GM18519 (cell line): Measurements from ENCODE around the gene NHERF2.

ENCODE experiments used
- ATAC-seq: cut with Tn5 transposase; IDR thresholded peaks from one replicate; pipeline ENCODE4 v1.9.1; 2021; ENCODE audit warnings: mild to moderate bottlenecking, moderate library complexity; ENCODE audit not compliant: unreplicated experiment, low FRiP score

The NHERF2 gene

DNA sequence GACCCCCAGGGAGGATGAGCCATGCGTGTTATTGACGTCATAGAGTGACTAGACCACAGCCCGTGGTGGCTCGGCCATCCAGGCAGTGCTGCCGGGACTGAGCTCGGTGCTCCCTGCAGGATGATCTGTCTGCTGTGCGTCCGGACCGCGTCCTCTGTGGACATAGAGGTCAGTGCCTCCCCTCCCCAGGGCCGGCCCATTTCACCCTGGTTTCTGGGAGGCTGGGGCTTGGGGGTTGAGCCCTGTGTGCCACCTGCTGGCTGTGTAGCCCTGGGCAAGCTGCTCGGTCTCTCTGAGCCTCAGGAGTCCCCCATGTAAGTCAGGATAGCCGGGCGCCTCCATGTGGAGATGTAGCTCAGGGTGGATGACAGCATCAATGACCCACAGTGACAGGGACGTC, 29.4 kb downstream of the NHERF2 start:
- ATAC-seq = no peak

DNA sequence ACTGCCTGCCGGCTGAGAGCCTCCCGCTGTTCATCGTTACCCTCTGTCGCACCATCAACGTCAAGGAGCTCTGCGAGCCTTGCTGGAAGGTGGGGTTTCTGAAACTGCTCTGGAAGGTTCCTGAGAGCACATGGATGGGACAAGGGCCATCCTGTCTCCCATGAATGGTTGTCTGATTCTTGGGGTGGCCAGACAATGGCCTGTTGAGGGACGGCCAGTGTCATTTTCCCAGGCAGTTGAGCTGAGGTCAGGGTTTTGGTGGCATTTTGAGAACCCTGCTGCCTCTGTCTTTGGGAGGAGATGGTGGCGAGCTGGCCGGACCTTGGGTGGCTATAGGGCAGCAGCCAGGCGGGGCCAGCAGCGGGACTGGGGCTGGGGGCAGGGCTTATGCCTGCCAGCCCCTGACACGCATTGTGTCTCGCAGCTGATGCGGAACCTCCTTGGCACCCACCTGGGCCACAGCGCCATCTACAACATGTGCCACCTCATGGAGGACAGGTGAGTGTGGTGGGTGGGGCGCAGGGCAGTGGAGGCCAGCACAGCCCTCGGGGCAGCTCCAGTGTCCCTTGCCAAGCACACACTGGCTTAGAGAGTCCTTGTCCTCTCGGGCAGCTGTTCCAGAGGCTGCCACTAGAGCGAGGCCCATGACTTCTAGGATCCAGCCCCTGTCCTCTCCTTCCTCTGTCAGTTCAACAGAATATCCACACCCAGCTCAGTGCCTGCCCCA, 30.1 kb downstream of the NHERF2 start:
- no peak for ATAC-seq

DNA sequence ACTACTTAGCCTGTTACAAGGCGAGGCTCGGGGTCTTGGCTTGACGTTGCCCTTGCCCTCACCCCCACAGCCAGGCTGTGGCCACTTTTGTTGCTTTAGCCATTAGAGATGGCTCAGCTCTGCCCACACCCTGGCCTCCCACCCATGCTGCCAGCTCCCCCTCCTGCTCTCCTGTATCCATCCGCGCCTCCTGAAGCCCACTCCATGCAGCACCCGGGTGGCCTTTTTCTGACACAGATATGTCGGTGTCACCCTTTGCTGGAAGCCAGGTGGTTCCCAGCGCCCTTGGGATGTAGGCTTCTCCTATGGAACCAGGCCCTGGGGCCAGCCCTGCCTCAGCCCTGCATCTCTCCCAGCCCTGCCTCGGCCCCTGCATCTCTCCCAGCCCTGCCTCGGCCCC, 30.7 kb downstream of the NHERF2 start:
- no peak for ATAC-seq

DNA sequence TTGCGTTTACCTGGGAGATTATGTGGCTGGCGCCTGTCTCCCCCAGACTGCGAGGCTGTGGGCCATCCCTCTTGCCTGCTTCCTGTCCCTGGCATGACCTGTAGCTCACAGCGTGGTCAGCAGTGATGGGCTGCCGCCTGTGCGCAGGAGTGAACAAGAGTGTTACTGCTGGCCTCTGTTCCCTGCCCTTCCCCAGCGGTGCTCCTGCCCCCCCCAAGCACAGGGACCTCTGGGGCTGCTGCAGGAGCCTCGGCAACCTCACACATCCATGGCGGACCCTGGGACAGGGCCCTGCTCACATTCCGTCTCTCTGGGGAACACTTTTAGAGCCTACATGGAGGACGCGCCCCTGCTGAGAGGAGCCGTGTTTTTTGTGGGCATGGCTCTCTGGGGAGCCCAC, 31.7 kb downstream of the NHERF2 start:
- ATAC-seq = no peak

DNA sequence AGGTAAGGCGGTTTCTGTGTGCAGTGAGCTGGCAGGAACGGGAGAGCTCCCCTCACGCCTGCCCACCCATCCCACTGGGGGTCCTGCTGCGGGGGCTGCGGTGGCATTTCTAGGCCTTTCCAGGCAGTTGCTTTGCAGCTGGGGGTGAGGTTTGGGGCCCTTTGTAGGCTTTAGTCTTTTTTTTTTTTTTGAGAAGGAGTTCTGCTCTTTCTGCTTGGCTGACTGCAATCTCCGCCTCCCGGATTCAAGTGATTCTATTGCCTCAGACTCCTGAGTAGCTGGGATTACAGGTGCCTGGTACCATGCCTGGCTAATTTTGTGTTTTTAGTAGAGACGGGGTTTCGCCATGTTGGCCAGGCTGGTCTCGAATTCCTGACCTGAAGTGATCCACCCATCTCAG, 32.2 kb downstream of the NHERF2 start:
- ATAC-seq = no peak

DNA sequence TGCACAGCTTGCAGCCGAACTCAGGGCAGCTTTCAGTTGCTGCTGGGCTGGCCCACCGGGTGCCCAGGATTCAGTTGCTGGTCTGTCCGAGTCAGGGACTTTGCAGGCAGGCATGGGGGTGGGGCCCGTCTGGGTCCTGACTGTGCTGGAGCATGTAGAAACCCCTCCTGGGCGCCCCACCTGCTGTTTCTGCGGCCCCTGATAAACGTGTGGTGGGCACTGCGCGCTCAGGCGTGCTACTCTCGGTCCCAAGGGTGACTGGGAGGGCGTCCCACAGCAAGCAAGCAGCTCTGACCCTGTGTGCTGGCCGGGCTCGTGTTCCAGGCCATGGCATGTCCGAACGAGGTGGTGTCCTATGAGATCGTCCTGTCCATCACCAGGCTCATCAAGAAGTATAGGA, 33.6 kb downstream of the NHERF2 start:
- ATAC-seq = no peak

DNA sequence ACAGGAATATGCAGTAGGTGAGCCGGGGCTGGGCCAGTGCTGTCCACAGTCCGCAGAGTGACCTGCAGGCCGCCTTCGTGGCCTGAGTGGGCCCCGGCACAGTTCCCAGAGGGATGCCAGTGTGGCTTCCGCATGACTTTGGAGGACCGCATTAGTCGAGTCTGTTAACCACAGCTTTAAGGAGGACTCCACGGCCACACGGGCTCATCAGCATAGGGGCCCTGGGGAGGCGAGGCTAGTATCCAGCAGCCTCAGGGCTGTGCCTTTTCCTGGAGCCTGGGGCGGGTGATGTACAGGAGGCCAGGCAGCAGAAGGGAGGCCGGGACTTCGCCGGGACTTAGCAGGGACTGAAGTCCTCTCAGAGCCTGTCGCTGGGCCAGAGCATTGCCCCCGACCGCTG, 34.3 kb downstream of the NHERF2 start:
- no peak for ATAC-seq

DNA sequence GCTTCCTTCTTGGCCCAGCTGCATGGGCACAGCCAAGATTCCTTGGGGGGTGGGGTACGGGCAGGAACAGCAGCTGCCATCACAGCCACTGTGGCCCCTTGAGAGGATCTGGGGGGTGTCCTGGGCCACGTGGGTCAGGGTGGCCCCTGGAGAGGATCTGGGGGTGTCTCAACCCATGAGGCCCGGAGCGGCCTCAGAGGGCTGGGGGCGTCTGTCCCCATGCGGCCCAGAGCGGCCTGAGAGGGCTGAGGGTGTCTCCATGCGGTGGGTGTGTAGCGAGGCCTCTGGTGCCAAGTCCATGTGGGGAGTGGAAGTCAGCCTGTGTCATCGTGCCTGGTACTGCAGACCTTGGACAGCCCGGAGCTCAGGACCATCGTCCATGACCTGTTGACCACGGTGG, 34.8 kb downstream of the NHERF2 start:
- no peak for ATAC-seq

DNA sequence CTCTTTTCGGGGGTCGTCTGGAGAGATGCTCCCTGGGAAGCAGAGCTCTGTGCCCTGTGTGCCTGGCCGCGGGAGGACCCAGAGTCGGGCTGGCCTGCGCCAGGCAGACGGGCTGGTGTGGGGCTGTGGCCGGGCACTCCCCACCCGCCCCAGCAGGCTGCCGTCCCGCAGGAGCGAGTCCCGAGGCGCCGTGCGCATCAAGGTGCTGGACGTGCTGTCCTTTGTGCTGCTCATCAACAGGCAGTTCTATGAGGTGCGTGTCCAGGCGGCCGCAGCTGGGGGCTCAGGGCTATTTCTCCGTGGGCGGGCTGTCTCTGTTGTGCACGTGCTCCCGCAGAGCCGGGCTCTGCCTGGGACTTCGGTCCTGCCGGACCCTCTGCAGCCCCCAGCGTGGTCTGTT, 36.1 kb downstream of the NHERF2 start:
- ATAC-seq = no peak

DNA sequence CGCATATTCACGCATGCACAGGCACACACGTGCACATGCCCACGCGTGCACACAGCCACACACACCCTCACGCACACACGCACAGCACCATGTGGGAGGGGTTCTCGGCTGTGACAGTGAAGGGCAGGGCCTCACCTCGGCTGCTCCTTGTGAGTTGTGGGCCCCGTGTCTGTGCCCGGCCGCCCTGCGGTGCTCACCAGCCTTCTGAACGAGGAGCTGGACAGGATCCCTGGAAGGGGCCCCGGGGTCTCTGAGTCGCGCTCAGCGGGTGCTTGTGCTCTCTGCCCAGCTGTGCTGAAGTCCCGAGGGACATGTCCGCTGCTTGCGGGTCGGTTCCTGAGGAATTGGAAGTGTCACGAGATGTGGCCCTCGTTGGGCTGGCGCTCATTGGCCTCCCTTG, 37.2 kb downstream of the NHERF2 start:
- no peak for ATAC-seq

DNA sequence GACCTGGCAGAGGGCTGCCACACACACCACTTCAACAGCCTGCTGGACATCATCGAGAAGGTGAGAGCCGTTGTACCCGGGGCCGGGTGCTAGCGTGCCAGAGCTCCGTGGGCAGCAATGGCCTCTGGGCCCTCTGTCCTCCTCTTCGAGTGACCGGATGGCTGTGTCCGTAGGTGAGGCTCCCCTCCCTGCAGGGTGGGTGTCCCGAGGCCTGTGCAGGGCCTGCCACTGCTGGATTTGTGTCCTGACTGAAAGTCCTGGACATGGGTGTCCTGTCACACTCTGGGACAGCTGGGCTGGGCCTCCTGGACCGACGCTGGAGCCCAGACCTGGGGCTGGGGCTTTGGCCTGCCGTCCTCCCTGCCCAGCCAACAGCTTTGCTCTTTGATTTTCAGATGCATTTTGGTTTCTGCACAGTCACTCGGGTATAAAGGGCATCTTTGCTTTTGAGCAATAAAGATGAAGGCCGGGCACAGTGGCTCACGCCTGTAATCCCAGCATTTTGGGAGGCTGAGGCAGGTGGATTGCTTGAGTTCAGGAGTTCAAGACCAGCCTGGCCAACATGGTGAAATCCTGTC, 37.8 kb downstream of the NHERF2 start:
- ATAC-seq = no peak

DNA sequence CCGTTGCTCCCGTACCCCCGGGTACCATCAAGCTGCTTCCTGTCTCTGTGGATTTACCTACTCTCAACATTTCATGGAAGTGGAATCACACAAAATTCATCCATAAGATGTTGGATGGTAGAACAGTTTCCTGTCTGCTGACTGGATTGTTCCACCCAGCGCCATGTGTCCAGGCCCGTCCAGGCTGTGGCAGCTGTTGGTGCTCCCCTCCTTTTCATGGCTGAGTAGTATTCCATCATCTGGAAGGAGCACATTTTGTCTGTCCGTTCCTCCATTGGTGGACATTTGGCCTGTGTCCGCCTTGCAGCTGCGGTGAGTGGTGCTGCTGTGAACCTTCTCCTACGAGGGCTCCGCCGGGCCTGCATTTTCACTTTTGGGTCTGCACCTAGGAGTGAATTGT, 39.4 kb downstream of the NHERF2 start:
- ATAC-seq = no peak

DNA sequence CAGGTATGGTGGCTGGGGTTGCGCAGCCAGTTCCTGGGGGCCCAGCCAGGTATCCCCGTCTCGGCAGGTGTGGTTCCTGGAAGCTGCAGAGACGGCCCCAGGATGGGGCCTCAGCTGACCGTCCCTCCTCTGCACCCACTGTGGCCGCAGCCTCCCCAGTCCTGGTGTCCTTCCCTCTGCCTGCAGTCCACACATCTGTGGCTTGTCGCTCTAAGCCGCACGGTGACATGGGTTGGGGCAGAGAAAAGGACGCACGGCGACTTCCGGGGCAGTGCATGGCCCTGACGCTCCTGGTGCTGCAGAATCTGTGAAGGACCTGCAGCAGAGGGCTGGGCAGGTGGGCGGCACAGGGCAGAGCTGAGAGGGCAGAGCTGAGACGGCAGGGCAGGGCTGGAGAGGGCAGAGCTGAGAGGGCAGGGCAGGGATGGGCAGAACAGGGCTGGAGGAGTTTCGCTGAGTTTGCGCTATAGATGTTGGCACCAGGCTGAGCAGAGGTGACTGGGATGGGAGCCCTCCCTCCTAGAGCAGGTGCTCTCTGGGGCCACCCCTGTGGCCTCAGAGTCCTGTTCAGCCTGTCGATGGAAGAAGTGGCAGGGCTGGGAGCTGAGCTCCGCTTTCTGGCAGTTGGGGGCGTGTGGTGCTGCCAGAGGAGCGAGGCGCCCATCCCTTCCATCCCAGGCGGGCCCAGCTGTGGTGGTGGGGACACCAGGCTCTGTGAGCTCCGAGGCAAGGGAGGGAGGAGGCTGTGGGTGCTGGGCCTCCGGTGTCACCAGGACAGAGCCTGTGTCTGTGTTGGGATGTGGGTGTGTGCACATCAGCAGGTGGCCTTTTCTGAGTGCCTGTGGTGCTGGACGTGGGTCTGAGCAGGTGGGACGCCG, 44.1 kb downstream of the NHERF2 start:
- ATAC-seq = no peak

DNA sequence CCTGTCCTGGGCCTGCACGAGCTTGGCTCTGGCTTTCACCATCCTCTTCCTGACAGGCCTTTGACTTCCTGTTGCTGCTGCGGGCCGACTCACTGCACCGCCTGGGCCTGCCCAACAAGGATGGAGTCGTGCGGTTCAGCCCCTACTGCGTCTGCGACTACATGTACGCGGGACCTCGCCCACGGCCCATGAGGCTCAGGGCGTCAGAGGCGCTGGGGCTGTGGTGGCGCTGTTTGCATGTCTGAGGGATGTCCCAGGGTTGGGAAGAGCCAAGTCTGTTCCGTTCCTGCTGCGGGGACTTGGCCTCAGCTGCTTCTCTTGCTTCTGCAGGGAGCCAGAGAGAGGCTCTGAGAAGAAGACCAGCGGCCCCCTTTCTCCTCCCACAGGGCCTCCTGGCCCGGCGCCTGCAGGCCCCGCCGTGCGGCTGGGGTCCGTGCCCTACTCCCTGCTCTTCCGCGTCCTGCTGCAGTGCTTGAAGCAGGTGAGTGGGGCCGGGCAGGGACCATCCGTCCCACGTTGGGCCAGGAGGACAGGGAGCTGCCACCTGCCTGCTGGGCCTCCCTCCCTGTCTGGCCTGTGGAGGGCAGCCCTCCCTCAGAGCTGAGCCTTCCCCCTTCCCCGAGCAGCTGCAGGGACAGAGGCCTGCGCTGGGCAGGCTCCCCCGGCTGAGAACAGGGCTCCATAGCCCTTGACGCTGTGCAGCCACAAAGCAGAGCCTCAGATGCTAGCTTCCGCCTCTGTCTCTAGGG, 44.9 kb downstream of the NHERF2 start:
- no peak for ATAC-seq

DNA sequence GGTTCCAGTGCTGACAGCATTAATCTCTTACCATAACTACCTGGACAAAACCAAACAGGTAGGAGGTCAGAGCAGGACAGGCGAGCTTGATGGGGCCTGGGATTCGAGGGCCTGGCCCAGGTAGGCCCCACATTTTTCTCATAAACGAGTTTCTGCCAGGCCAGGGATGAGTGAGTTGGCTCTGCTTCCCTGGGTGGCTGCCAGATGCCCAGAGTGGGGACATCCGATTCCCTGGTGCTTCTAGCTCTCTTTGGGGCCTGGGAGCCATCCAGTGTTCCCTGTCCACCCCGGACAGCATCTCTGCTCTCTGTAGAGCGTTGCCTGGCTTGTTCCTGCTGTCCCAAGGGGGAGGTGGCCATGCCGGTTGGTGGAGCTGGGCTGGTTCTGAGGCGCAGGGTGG, 46.2 kb downstream of the NHERF2 start:
- no peak for ATAC-seq

DNA sequence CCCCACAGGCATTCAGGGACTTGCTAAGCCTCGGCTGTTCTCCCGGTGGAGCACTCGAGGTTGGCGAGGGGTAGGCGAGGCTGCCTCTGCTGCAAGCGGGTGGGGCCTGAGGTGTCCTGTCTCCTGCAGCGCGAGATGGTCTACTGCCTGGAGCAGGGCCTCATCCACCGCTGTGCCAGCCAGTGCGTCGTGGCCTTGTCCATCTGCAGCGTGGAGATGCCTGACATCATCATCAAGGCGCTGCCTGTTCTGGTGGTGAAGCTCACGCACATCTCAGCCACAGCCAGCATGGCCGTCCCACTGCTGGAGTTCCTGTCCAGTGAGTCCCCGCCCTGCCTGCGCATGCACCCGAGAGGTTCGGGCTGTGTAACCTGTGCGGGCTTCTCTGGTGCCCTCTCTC, 47.4 kb downstream of the NHERF2 start:
- no peak for ATAC-seq

DNA sequence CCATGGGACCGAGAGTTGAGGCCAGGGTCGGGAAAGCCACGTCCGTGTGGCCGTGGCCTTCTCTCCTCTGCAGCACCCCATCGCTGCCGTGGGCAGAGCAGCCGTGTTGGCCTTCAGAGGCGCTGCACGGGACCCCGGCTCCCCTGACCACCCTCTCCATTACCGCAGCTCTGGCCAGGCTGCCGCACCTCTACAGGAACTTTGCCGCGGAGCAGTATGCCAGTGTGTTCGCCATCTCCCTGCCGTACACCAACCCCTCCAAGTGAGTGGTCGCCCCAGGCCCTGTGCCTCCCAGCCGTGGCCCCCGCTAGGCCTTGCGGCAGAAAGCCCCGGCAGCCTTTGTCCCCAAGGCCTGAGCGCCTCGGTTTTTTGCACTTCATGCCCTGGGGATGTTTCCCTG, 48.9 kb downstream of the NHERF2 start:
- no peak for ATAC-seq

DNA sequence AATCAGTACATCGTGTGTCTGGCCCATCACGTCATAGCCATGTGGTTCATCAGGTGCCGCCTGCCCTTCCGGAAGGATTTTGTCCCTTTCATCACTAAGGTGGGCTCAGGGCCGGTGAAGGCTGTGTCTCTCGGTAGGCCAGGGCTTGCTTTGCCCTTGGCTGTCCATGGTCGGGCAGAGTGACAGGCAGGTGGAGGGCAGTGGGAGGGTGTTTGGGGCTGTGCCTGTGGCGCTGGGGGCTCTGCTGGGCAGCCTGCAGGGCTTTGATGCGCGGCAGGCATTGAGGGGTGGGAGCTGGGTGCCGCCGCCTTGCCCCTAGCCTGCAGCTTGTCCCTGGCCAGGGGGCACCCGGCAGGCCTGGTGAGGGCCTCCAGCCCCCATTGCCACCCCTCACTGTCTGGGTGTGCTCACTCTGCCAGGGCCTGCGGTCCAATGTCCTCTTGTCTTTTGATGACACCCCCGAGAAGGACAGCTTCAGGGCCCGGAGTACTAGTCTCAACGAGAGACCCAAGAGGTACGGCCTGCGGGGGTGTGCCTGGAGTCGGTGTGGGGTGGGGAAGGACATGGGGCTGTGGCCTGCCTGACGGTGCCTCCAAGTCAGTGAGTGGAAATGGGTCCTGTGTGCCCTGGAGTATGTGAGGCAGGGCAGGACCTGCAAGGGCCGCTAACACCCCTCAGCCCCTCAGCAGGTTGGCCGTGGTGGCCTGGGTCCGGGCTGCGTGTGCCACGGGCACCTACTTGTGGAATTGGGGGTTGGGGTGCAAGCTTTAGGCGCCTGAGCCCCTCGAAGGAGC, 49.6 kb downstream of the NHERF2 start:
- ATAC-seq = no peak

DNA sequence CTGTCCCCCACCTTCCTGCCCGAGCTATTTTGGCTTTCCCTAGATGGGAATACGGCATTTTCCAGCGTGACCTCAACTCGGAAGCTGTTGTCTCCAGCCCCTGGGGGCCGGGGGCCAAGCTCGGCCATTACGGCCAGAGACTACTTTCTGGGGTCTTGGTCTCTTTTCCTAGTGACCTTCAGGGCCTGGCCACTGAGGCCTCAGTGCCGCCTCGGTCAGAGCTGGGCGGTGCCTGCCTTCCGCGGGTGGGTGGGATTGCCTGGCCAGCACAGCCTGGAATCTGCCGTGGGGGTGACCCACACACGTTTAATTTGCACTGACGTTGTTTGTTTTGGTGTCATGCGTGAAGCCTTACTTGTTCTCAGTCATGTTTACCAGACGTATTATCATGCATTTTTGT, 50.3 kb downstream of the NHERF2 start:
- ATAC-seq = no peak

DNA sequence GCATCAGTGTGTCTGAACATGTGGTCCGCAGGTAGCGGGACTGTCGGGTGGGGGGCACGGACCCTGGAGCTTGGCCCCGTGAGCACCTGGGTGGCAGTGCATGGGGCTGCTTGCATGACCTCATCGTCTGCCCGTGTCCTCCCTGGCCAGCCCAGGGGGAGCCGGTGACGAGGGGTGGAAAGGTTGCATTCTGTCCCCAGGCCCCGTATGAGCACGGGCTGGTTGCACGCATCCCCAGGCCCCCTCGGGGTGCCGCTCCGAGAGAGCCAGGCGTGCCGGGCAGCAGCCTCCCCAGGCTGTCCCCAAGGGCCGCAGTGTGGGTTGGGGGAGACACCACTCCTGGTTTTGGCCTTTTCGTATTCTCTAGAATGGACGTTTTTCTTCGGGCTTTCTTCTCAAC, 51.0 kb downstream of the NHERF2 start:
- ATAC-seq = no peak
